OCI-LY3 (cell line): Measurements from ENCODE around the gene TEX55.

Experiments used
- H2AFZ ChIP-seq: fragments of 200-600, 300-600 bp; shearing (Covaris generic); 2 replicates; pipeline ENCODE4 v1.6.0; 2014; ENCODE audit warnings: antibody characterized with exemption, low read depth, low read length
- H3K27ac ChIP-seq: fragments of 200-600, 300-600 bp; sonication (generic); 2 replicates; pipeline ENCODE4 v1.5.1; 2014; ENCODE audit warnings: mild to moderate bottlenecking, low read length, moderate library complexity, mixed read lengths
- H3K27me3 ChIP-seq: fragments of 200-600, 300-600 bp; sonication (generic); 2 replicates; pipeline ENCODE4 v1.6.1; 2014; ENCODE audit warnings: low read depth, low read length, mixed read lengths
- H3K36me3 ChIP-seq: fragments of 200-600, 300-600 bp; sonication (generic); replicated peaks from 2 replicates; pipeline ENCODE3; 2014; ENCODE audit warnings: low read depth, low read length, mixed read lengths
- H3K4me1 ChIP-seq: fragments of 300-600, 200-600 bp; sonication (generic); 2 replicates; pipeline ENCODE4 v1.6.1; 2014; ENCODE audit warnings: low read length, mixed read lengths
- H3K4me2 ChIP-seq: fragments of 200-600, 300-600 bp; sonication (generic); 2 replicates; pipeline ENCODE4 v1.6.1; 2014; ENCODE audit warnings: low read length, mixed read lengths
- H3K4me3 ChIP-seq: fragments of 300-600, 200-600 bp; sonication (generic); 2 replicates; pipeline ENCODE4 v1.5.1; 2014; ENCODE audit warnings: antibody characterized with exemption, mild to moderate bottlenecking, low read length, moderate library complexity
- H3K79me2 ChIP-seq: fragments of 300-600, 200-600 bp; shearing (Covaris generic); 2 replicates; pipeline ENCODE4 v1.6.1; 2014; ENCODE audit warnings: mild to moderate bottlenecking, low read length, mixed read lengths
- H3K9ac ChIP-seq: fragments of 300-600, 200-600 bp; shearing (Covaris generic); 2 replicates; pipeline ENCODE4 v1.6.0; 2014; ENCODE audit warnings: mild to moderate bottlenecking, low read length, moderate library complexity
- H3K9me3 ChIP-seq: fragments of 200-600, 300-600 bp; shearing (Covaris generic); 2 replicates; pipeline ENCODE4 v1.6.1; 2014; ENCODE audit warnings: low read length, mixed read lengths; ENCODE audit not compliant: insufficient read depth
- H4K20me1 ChIP-seq: fragments of 200-600, 300-600 bp; sonication (generic); 2 replicates; pipeline ENCODE4 v1.6.1; 2016; ENCODE audit warnings: low read length, mixed read lengths; ENCODE audit not compliant: insufficient read depth
- EZH2phosphoT487 ChIP-seq: fragments of 200-600 bp; shearing (Covaris generic); IDR thresholded peaks from 2 replicates; pipeline ENCODE4 v1.6.1; 2018; ENCODE audit warnings: antibody characterized with exemption, mixed run types, low read depth
- TF ChIP-seq, protein P1 (sequence below): fragments of 200-600, 300-600 bp; sonication (generic); IDR thresholded peaks from 2 replicates; pipeline ENCODE4 v1.5.1; 2014; ENCODE audit warnings: antibody characterized with exemption, low read length, low read depth

TEX55 gene

DNA sequence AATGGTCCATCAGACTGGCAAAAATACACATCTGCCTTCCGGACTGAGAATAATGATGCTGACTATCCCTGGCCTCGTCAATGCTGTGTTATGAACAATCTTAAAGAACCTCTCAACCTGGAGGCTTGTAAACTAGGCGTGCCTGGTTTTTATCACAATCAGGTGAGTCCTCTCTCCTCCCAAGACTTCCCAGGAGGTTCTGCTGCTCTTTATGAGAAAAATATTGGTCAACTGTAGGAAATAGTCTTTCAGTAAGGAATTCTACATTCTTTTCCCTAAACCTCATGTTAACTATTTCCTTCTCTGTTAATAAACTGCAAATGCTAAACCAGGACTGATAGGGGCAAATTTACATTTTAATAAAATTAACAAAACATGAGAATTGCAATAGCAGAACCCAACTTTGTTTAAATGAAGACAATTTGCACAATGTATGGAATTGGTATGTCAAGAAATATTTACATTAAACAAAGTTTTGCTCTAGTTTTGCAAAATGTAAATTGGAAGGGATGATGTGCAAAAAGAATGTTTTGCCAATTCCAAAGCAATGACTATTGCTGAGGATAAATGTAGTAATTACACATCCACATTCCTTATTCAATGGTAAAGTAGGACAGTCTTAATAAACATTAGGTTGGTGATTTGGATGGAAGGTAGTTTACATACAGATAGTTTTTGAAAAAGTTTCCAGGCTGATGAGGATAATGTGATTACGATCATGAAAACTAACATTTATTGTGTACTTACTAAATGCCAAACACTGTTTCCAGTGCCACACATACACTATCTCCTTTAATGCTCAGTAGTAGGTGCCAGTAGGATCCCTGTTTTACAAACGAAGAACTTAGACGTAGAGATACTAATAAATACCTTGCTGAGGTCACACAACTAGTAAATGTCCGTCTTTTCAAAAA lies 48.5 kb downstream of the TEX55 start:
- Histone ChIP-seq H3K4me3 (no peak overlapping the region), H3K79me2 (no peaks in the 10 kb centered on the region), H3K27ac (no peak overlapping the region), H3K9me3 (no peaks in the 10 kb centered on the region), H4K20me1 (no peaks in the 10 kb centered on the region), H3K27me3 (no peaks in the 10 kb centered on the region), H3K9ac (no peak overlapping the region), H2AFZ (no peak overlapping the region), H3K4me1 (no peaks in the 10 kb centered on the region), H3K36me3 (no peaks in the 10 kb centered on the region), H3K4me2 (no peak overlapping the region)
- TF ChIP-seq, protein P1, sequence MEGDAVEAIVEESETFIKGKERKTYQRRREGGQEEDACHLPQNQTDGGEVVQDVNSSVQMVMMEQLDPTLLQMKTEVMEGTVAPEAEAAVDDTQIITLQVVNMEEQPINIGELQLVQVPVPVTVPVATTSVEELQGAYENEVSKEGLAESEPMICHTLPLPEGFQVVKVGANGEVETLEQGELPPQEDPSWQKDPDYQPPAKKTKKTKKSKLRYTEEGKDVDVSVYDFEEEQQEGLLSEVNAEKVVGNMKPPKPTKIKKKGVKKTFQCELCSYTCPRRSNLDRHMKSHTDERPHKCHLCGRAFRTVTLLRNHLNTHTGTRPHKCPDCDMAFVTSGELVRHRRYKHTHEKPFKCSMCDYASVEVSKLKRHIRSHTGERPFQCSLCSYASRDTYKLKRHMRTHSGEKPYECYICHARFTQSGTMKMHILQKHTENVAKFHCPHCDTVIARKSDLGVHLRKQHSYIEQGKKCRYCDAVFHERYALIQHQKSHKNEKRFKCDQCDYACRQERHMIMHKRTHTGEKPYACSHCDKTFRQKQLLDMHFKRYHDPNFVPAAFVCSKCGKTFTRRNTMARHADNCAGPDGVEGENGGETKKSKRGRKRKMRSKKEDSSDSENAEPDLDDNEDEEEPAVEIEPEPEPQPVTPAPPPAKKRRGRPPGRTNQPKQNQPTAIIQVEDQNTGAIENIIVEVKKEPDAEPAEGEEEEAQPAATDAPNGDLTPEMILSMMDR, result no peak
- no peak for TF ChIP-seq EZH2phosphoT487

DNA sequence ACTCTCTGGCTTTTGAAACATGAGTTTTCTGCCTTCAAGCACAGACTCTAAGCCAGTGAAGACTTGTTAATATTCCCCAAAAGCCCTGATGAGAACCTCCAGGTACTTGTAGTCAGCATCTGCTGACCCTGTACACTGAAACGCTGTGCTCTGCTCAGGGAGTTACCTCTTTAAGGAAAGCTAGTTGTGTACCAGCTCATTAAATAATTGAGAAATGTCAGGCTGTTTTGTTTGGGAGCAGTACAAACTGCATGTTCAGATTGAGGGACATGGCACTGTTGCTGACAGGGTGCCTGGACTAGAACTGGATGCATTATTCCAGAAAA lies 49.1 kb downstream of the TEX55 start:
- Histone ChIP-seq H3K4me3 (no peak overlapping the region), H3K27ac (no peak overlapping the region), H2AFZ (no peak overlapping the region)

DNA sequence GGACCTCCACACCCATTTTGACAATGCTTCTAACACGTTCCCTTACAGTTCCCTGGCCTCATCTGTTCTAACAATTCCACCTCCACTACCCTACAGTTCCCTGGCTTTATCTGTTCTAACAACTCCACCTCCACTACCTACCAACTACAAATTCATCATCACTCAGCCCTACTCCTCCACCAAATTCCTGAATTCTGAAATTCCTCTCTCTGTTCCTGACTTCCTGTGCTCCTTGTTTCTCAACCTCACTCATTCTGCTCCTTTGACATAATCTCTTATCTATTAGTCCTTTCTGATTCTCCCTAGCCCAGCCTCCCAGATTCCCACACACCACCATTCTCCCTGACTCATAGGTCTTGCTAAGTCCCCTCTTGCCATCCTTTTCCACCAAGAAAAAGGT lies 49.9 kb downstream of the TEX55 start:
- Histone ChIP-seq H4K20me1 (no peaks in the 10 kb centered on the region), H3K36me3 (no peaks in the 10 kb centered on the region), H3K4me1 (no peaks in the 10 kb centered on the region), H3K79me2 (no peaks in the 10 kb centered on the region), H3K4me3 (no peak overlapping the region), H3K27ac (no peak overlapping the region), H3K4me2 (no peak overlapping the region), H3K27me3 (no peaks in the 10 kb centered on the region), H3K9ac (no peak overlapping the region), H2AFZ (no peak overlapping the region), H3K9me3 (no peaks in the 10 kb centered on the region)
- TF ChIP-seq, protein P1, result no peak
- TF ChIP-seq EZH2phosphoT487, result no peak

More for the DNA sequence above, 49.1 kb downstream of the TEX55 start:
- Histone ChIP-seq H3K9ac (no peak overlapping the region), H3K4me1 (no peaks in the 10 kb centered on the region), H3K9me3 (no peaks in the 10 kb centered on the region), H3K36me3 (no peaks in the 10 kb centered on the region), H3K4me2 (no peak overlapping the region), H3K27me3 (no peaks in the 10 kb centered on the region), H3K79me2 (no peaks in the 10 kb centered on the region), H4K20me1 (no peaks in the 10 kb centered on the region)
- TF ChIP-seq, protein P1, result no peak
